ENCODE data around the gene PFKFB4. TPM values are rescaled to one million over a fixed set of nuclear protein-coding genes. Genes with fewer than 3 reads are reported as not detected.

Gene PFKFB4
- polyA plus RNA-seq, 1 of the 3 experiments (the other 2 are of a cell fraction), result 5.7 TPM

GRCh38 chr3:48469046-48469915 is 87.3 kb downstream of the PFKFB4 start:
- TF ChIP-seq GABPA (IDR thresholded peaks at IDR 0.05; ENCODE audit: low read depth) (no peak), MXI1 (IDR thresholded peaks at IDR 0.05; ENCODE audit: low read depth, low read length) (no peak), CTCF (IDR thresholded peaks at IDR 0.05) (no peak), MAX (IDR thresholded peaks at IDR 0.05; ENCODE audit: low read depth) (no peak), EZH2phosphoT487 (IDR thresholded peaks at IDR 0.05; ENCODE audit: borderline replicate concordance, low read depth) (no peak), POLR2AphosphoS5 (IDR thresholded peaks at IDR 0.05; ENCODE audit: low read depth, low read length) (no peak), SMC3 (IDR thresholded peaks at IDR 0.05; ENCODE audit: low read depth, low read length) (no peak), ELF1 (IDR thresholded peaks at IDR 0.05) (no peak), TAF1 (IDR thresholded peaks at IDR 0.05; ENCODE audit: borderline replicate concordance, low read depth, low read length) (no peak), USF1 (IDR thresholded peaks at IDR 0.05; ENCODE audit: borderline replicate concordance, low read depth) (no peak), FOSL2 (IDR thresholded peaks at IDR 0.05; ENCODE audit: borderline replicate concordance, low read depth) (no peak), RCOR1 (IDR thresholded peaks at IDR 0.05; ENCODE audit: low read length) (no peak), NRF1 (IDR thresholded peaks at IDR 0.05; ENCODE audit: low read depth, low read length) (no peak), YY1 (IDR thresholded peaks at IDR 0.05; ENCODE audit: low read depth) (no peak), PBX3 (IDR thresholded peaks at IDR 0.05) (no peak), FOXJ3 (CRISPR knock-in tag; IDR thresholded peaks at IDR 0.05) (no peak), TCF12 (IDR thresholded peaks at IDR 0.05) (no peak)
- Histone ChIP-seq H3K36me3 (replicated peaks in 1 of 2; ENCODE audit: control insufficient read depth in 1 of 2, insufficient read depth in 2 of 2, low read length in 1 of 2) (peaks cover 0 to 26% of the 10 kb centered on the region in 2 experiments), H3K9me2 (no peaks in the 10 kb centered on the region), H3K79me2 (ENCODE audit: insufficient read depth) (peaks cover 68% of the 10 kb centered on the region), H3K4me2 (no peak overlapping the region), H2AFZ (ENCODE audit: low read depth) (no peak overlapping the region), H3K9me3 (no peaks in the 10 kb centered on the region), H3K4me3 (ENCODE audit: low read depth in 2 of 2, low read length in 1 of 2) (no peak overlapping the region), H4K20me1 (ENCODE audit: insufficient read depth) (no peaks in the 10 kb centered on the region), H3K27ac (ENCODE audit: low read depth in 2 of 2, low read length in 1 of 2) (peak overlapping the region in 1 of 2 experiments; percentile 99; a peak in 1 of 4 replicates), H3K27me3 (ENCODE audit: insufficient read depth) (no peaks in the 10 kb centered on the region), H3F3A (replicated peaks; ENCODE audit: insufficient read depth) (peaks cover 18% of the 10 kb centered on the region), H3K4me1 (ENCODE audit: control insufficient read depth in 1 of 2, insufficient read depth in 2 of 2, low read depth in 1 of 2, low read length in 1 of 2) (peaks cover 16 to 63% of the 10 kb centered on the region in 2 experiments; a peak in 2 of 4 replicates), H3K9ac (no peak overlapping the region)
- ChIA-PET POLR2A (interaction anchor here (2.1 kb wide), 1 partner anchor 34 kb away, joined by 6 read pairs; the partner anchor contains the start of gene SHISA5), CTCF (interaction anchor here (0.7 to 8.2 kb wide), 5 partner anchors 33 to 143 kb away, joined by 3 to 136 read pairs (median 6); partner anchors contain the start of gene PFKFB4)
- DNase-seq, result peak; percentile 23
- whole genome bisulfite sequencing (ENCODE audit: low lambda C conversion rate), result 98% methylated on average over 14 of the region's 29 CpGs
